ENCODE data around the gene PTEN.

Gene PTEN

GRCh38 chr10:87878664-87879459, 15.4 kb downstream of the PTEN start (continued):
- 0 out of 2 replicates have a peak, but pooled peaks have one; percentile 12 for TF ChIP-seq REST (tag by site-specific recombination; IDR thresholded peaks at IDR 0.05)
- peak; percentile 44; the same call in 1 of the 2 replicates for TF ChIP-seq KLF8 (tag by site-specific recombination; IDR thresholded peaks at IDR 0.05)
- TF ChIP-seq ZNF501 (tag by site-specific recombination; IDR thresholded peaks at IDR 0.05), result peak; percentile 81
- no peak for TF ChIP-seq ZNF792 (tag by site-specific recombination; IDR thresholded peaks at IDR 0.05)
- no peak for TF ChIP-seq ZNF394 (tag by site-specific recombination; IDR thresholded peaks at IDR 0.05; ENCODE audit: borderline replicate concordance)
- no peak for TF ChIP-seq ZBTB11 (tag by site-specific recombination; conservative IDR thresholded peaks at IDR 0.05; ENCODE audit: low read depth)
- no peak for TF ChIP-seq ZNF175 (tag by site-specific recombination; IDR thresholded peaks at IDR 0.05)
- TF ChIP-seq ZNF521 (tag by site-specific recombination; IDR thresholded peaks at IDR 0.05), result no peak
- no peak for TF ChIP-seq ZFP41 (tag by site-specific recombination; IDR thresholded peaks at IDR 0.05; ENCODE audit: borderline replicate concordance)
- TF ChIP-seq ZNF610 (tag by site-specific recombination; IDR thresholded peaks at IDR 0.05; ENCODE audit: borderline replicate concordance), result peak; percentile 82; the same call in 1 of the 2 replicates
- no peak for TF ChIP-seq ZNF549 (tag by site-specific recombination; IDR thresholded peaks at IDR 0.05)
- TF ChIP-seq ZBTB8A (tag by site-specific recombination; IDR thresholded peaks at IDR 0.05), result peak; percentile 55
- no peak for TF ChIP-seq ZNF707 (tag by site-specific recombination; IDR thresholded peaks at IDR 0.05)
- TF ChIP-seq ZNF26 (tag by site-specific recombination; IDR thresholded peaks at IDR 0.05), result no peak
- peak; percentile 72; the same call in 1 of the 2 replicates for TF ChIP-seq ZNF600 (tag by site-specific recombination; IDR thresholded peaks at IDR 0.05)
- TF ChIP-seq ZNF24 (tag by site-specific recombination; IDR thresholded peaks at IDR 0.05), result peak; percentile 75; the same call in 1 of the 2 replicates
- no peak for TF ChIP-seq ZNF530 (tag by site-specific recombination; IDR thresholded peaks at IDR 0.05; ENCODE audit: low read depth)
- TF ChIP-seq TCF7L2 (IDR thresholded peaks at IDR 0.05; ENCODE audit: borderline replicate concordance, low read depth, low read length), result peak; percentile 61; the same call in 1 of the 2 replicates
- TF ChIP-seq WT1 (tag by site-specific recombination; IDR thresholded peaks at IDR 0.05), result 0 out of 2 replicates have a peak, but pooled peaks have one; percentile 30
- peak; percentile 52; the same call in 1 of the 2 replicates for TF ChIP-seq ZNF423 (tag by site-specific recombination; IDR thresholded peaks at IDR 0.05)
- no peak for TF ChIP-seq ZNF174 (tag by site-specific recombination; IDR thresholded peaks at IDR 0.05)
- no peak for TF ChIP-seq ZNF221 (tag by site-specific recombination; IDR thresholded peaks at IDR 0.05; ENCODE audit: borderline replicate concordance)
- peak; percentile 82 for TF ChIP-seq PRDM4 (tag by site-specific recombination; IDR thresholded peaks at IDR 0.05)
- TF ChIP-seq ZNF660 (tag by site-specific recombination; IDR thresholded peaks at IDR 0.05), result no peak
- TF ChIP-seq BCL11B (tag by site-specific recombination; IDR thresholded peaks at IDR 0.05; ENCODE audit: low read depth), result peak; percentile 94
- no peak for TF ChIP-seq ZNF677 (tag by site-specific recombination; IDR thresholded peaks at IDR 0.05)
- TF ChIP-seq SALL2 (tag by site-specific recombination; IDR thresholded peaks at IDR 0.05; ENCODE audit: borderline replicate concordance), result no peak
- TF ChIP-seq ZNF19 (tag by site-specific recombination; IDR thresholded peaks at IDR 0.05; ENCODE audit: low read depth), result no peak
- TF ChIP-seq ZFP3 (tag by site-specific recombination; IDR thresholded peaks at IDR 0.05; ENCODE audit: low read depth), result no peak

Data from HEK293 (cell line).